ENCODE results near the gene ZNF792. TPM values are rescaled to one million over a fixed set of nuclear protein-coding genes. Genes with fewer than 3 reads are reported as not detected.
A peak's percentile ranks its signal among the peaks of the same experiment; 100 is the strongest.

Gene ZNF792
- total and polyA plus RNA-seq, 2 of the 4 experiments (the other 2 are of a cell fraction), result 1.5 to 4.8 TPM

- peaks cover 26% of the 10 kb centered on the region for H4K20me1 ChIP-seq (ENCODE audit: insufficient read depth, low read length)
- dilution Hi-C loops (cut with HindIII; ENCODE audit: low sequenced_read_pairs, unreplicated experiment), result no loop called here
- no peak overlapping the region for H3K4me3 ChIP-seq (ENCODE audit: insufficient read depth, low read depth, low read length)
- no peak overlapping the region for H4K91ac ChIP-seq (ENCODE audit: insufficient read depth, low read depth, low read length)
- H3K27me3 ChIP-seq (ENCODE audit: control insufficient read depth, insufficient read depth, low read length), result no peaks in the 10 kb centered on the region
- no peak overlapping the region for H2BK120ac ChIP-seq (ENCODE audit: low read depth, low read length)
- POLR2A ChIA-PET (ENCODE audit: unreplicated experiment), result no interaction called here
- no peak overlapping the region for H2BK20ac ChIP-seq (ENCODE audit: low read depth, low read length)
- H3K4me1 ChIP-seq (ENCODE audit: control insufficient read depth, insufficient read depth, low read length), result peaks cover 3% of the 10 kb centered on the region
- H2BK15ac ChIP-seq (ENCODE audit: low read depth, low read length), result no peak overlapping the region
- peak overlapping the region; percentile 24; the same call in 1 of the 2 replicates for H2AK5ac ChIP-seq (ENCODE audit: low read depth, low read length)
- ATAC-seq (ENCODE audit: low read depth), result no peak
- no peak overlapping the region for H4K8ac ChIP-seq (ENCODE audit: low read depth in 2 of 2, low read length in 2 of 2)
- DNase-seq, result no peak
- in situ Hi-C loops (cut with MboI; ENCODE audit: low sequenced_read_pairs), result no loop called here
- no peak overlapping the region for H2AFZ ChIP-seq (replicated peaks; ENCODE audit: low read length, poor library complexity)
- CTCF ChIA-PET, result no interaction called here
- peaks cover 35% of the 10 kb centered on the region for H3K36me3 ChIP-seq (ENCODE audit: control insufficient read depth, insufficient read depth, low read length)
- no peak overlapping the region for H2BK5ac ChIP-seq (ENCODE audit: low read depth, low read length, poor library complexity, severe bottlenecking)
- WGBS, 2 experiments (ENCODE audit: extremely low coverage in 2 of 2, insufficient read length in 1 of 2), result no CpG with 5 or more reads among the region's 7 CpGs
- no peak overlapping the region for H3K23ac ChIP-seq (ENCODE audit: low read depth, low read length)
- H3K18ac ChIP-seq (ENCODE audit: low read depth, low read length), result no peak overlapping the region
- no peak overlapping the region for H3K4me2 ChIP-seq (ENCODE audit: low read depth, low read length)
- H3K4ac ChIP-seq (ENCODE audit: low read depth, low read length), result no peak overlapping the region
- H3K56ac ChIP-seq (ENCODE audit: extremely low read depth, insufficient read depth, low read length), result no peak overlapping the region
- no peak overlapping the region for H3K9ac ChIP-seq (ENCODE audit: low read depth, low read length)
- H3K14ac ChIP-seq (replicated peaks; ENCODE audit: low read depth, low read length), result no peak overlapping the region
- H3K27ac ChIP-seq (ENCODE audit: insufficient read depth, low read length), result no peak overlapping the region
- H4K5ac ChIP-seq (ENCODE audit: low read depth, low read length), result no peak overlapping the region
- peaks cover 20% of the 10 kb centered on the region for H3K9me1 ChIP-seq (ENCODE audit: insufficient read depth, low read length)
- TF ChIP-seq RFX5 (IDR thresholded peaks at IDR 0.05; ENCODE audit: low read depth, low read length), result no peak
- TF ChIP-seq CHD1 (IDR thresholded peaks at IDR 0.05; ENCODE audit: low read depth, low read length), result no peak
- no peak for TF ChIP-seq MAZ (IDR thresholded peaks at IDR 0.05; ENCODE audit: borderline replicate concordance, low read depth, low read length)
- no peak for TF ChIP-seq RAD21 (IDR thresholded peaks at IDR 0.05; ENCODE audit: low read length)
- no peak for TF ChIP-seq USF2 (IDR thresholded peaks at IDR 0.05; ENCODE audit: low read depth, low read length)
- TF ChIP-seq NFE2L2 (IDR thresholded peaks at IDR 0.05; ENCODE audit: low read depth, low read length), result no peak
- TF ChIP-seq SMC3 (IDR thresholded peaks at IDR 0.05; ENCODE audit: low read depth, low read length), result no peak
- no peak for TF ChIP-seq BHLHE40 (IDR thresholded peaks at IDR 0.05; ENCODE audit: low read depth, low read length)
- TF ChIP-seq CTCF (conservative IDR thresholded peaks at IDR 0.05; ENCODE audit: low read depth, low read length), result no peak
- TF ChIP-seq POLR2A (IDR thresholded peaks at IDR 0.05; ENCODE audit: low read depth, low read length), result no peak
- intact Hi-C loops (cut with micrococcal nuclease), result no loop called here
- H3K9me3 ChIP-seq (ENCODE audit: control insufficient read depth, insufficient read depth, low read length), result peaks cover 41% of the 10 kb centered on the region
- peaks cover 45 to 55% of the 10 kb centered on the region in 2 experiments for H3K79me1 ChIP-seq (ENCODE audit: low read depth in 1 of 2, low read length in 2 of 2)
- BruUV-seq (replicated peaks), result no TSS peak
- H2AK9ac ChIP-seq (replicated peaks; ENCODE audit: low read depth, low read length, poor library complexity), result peak overlapping the region; percentile 32
Measured at GRCh38 chr19:34959021-34959420, 5.0 kb downstream of the ZNF792 start.

All from IMR-90 (cell line).